Measurements from ENCODE around the gene ZBTB20.

DNA sequence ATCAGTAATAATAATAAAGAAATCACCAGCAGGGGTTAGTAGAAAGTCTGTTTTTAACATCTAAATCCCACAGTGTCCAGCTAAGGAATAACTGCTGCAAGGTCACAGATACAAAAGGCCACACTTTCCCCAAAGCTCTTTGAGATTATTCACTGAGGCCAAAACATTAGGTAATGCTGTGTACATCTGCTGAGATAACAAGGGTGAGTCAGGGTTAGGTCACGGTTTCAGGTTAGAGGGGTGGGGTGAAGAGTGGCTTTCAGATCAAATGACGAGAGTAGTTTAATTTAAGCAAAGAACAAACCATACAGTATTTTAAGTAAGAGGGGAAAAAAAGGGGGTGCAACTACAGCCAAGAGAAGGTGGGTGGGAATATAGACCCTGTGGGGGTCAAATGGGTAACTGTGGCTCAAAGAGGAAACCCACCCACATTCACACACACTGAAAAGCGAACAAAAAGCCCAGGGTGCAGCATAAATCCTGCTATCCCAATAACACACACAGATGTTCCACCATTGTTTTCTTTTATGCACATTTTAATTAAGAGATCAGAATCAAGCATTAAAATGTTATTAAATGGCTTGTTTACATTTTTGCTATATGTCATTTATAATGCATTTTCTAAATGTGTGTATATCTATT, 440.4 kb downstream of the ZBTB20 start:
- TF ChIP-seq, protein P1, sequence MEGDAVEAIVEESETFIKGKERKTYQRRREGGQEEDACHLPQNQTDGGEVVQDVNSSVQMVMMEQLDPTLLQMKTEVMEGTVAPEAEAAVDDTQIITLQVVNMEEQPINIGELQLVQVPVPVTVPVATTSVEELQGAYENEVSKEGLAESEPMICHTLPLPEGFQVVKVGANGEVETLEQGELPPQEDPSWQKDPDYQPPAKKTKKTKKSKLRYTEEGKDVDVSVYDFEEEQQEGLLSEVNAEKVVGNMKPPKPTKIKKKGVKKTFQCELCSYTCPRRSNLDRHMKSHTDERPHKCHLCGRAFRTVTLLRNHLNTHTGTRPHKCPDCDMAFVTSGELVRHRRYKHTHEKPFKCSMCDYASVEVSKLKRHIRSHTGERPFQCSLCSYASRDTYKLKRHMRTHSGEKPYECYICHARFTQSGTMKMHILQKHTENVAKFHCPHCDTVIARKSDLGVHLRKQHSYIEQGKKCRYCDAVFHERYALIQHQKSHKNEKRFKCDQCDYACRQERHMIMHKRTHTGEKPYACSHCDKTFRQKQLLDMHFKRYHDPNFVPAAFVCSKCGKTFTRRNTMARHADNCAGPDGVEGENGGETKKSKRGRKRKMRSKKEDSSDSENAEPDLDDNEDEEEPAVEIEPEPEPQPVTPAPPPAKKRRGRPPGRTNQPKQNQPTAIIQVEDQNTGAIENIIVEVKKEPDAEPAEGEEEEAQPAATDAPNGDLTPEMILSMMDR (IDR thresholded peaks at IDR 0.05; ENCODE audit: insufficient read depth, low read length): no peak
- TF ChIP-seq, protein P2, sequence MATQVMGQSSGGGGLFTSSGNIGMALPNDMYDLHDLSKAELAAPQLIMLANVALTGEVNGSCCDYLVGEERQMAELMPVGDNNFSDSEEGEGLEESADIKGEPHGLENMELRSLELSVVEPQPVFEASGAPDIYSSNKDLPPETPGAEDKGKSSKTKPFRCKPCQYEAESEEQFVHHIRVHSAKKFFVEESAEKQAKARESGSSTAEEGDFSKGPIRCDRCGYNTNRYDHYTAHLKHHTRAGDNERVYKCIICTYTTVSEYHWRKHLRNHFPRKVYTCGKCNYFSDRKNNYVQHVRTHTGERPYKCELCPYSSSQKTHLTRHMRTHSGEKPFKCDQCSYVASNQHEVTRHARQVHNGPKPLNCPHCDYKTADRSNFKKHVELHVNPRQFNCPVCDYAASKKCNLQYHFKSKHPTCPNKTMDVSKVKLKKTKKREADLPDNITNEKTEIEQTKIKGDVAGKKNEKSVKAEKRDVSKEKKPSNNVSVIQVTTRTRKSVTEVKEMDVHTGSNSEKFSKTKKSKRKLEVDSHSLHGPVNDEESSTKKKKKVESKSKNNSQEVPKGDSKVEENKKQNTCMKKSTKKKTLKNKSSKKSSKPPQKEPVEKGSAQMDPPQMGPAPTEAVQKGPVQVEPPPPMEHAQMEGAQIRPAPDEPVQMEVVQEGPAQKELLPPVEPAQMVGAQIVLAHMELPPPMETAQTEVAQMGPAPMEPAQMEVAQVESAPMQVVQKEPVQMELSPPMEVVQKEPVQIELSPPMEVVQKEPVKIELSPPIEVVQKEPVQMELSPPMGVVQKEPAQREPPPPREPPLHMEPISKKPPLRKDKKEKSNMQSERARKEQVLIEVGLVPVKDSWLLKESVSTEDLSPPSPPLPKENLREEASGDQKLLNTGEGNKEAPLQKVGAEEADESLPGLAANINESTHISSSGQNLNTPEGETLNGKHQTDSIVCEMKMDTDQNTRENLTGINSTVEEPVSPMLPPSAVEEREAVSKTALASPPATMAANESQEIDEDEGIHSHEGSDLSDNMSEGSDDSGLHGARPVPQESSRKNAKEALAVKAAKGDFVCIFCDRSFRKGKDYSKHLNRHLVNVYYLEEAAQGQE (IDR thresholded peaks at IDR 0.05; ENCODE audit: insufficient replicate concordance, low read depth): no peak
